ENCODE results near the gene CACNA1E.

CACNA1E gene

GRCh38 chr1:181768211-181768929 lies 285.1 kb downstream of the CACNA1E start:
- H3K4me3 ChIP-seq (ENCODE audit: low read length) = no peak overlapping the region
- TF ChIP-seq CTCF (IDR thresholded peaks at IDR 0.05; ENCODE audit: insufficient read depth, low read depth, low read length, missing control alignments) = no peak
- peak; percentile 95 for DNase-seq (ENCODE audit: low read depth)

GRCh38 chr1:181768930-181769280 lies 285.6 kb downstream of the CACNA1E start:
- H3K4me3 ChIP-seq (ENCODE audit: low read length) = no peak overlapping the region
- peak; percentile 80 for DNase-seq (ENCODE audit: low read depth)
- TF ChIP-seq CTCF (IDR thresholded peaks at IDR 0.05; ENCODE audit: insufficient read depth, low read depth, low read length, missing control alignments) = no peak

GRCh38 chr1:181769846-181770245 lies 286.5 kb downstream of the CACNA1E start:
- no peak for TF ChIP-seq CTCF (IDR thresholded peaks at IDR 0.05; ENCODE audit: insufficient read depth, low read depth, low read length, missing control alignments)

GRCh38 chr1:181772714-181773113 lies 289.4 kb downstream of the CACNA1E start:
- no peak for TF ChIP-seq CTCF (IDR thresholded peaks at IDR 0.05; ENCODE audit: insufficient read depth, low read depth, low read length, missing control alignments)
- no peak for DNase-seq (ENCODE audit: low read depth)
- H3K4me3 ChIP-seq (ENCODE audit: low read length) = no peak overlapping the region

More at GRCh38 chr1:181769846-181770245, 286.5 kb downstream of the CACNA1E start:
- H3K4me3 ChIP-seq (ENCODE audit: low read length) = no peak overlapping the region
- DNase-seq (ENCODE audit: low read depth) = no peak

GRCh38 chr1:181776044-181776443 lies 292.7 kb downstream of the CACNA1E start:
- TF ChIP-seq CTCF (IDR thresholded peaks at IDR 0.05; ENCODE audit: insufficient read depth, low read depth, low read length, missing control alignments) = no peak
- no peak for DNase-seq (ENCODE audit: low read depth)
- no peak overlapping the region for H3K4me3 ChIP-seq (ENCODE audit: low read length)

- no peak for TF ChIP-seq CTCF (IDR thresholded peaks at IDR 0.05; ENCODE audit: insufficient read depth, low read depth, low read length, missing control alignments)
- no peak for DNase-seq (ENCODE audit: low read depth)
- no peak overlapping the region for H3K4me3 ChIP-seq (ENCODE audit: low read length)
Measured at GRCh38 chr1:181777286-181777685, 294.0 kb downstream of the CACNA1E start.

- DNase-seq (ENCODE audit: low read depth) = peak; percentile 69
- no peak overlapping the region for H3K4me3 ChIP-seq (ENCODE audit: low read length)
- TF ChIP-seq CTCF (IDR thresholded peaks at IDR 0.05; ENCODE audit: insufficient read depth, low read depth, low read length, missing control alignments) = no peak
Measured at GRCh38 chr1:181777812-181778211, 294.5 kb downstream of the CACNA1E start.

Data from epithelial cell of esophagus (primary cell).